Hepatic stellate cell (primary cell): ENCODE measurements around the gene CD93.
A peak's percentile ranks its signal among the peaks of the same experiment; 100 is the strongest.

ENCODE experiments used
- DNase-seq: peaks from one replicate; pipeline ENCODE4 v3.0.0; 2011; ENCODE audit warnings: low spot score

Gene CD93

DNA sequence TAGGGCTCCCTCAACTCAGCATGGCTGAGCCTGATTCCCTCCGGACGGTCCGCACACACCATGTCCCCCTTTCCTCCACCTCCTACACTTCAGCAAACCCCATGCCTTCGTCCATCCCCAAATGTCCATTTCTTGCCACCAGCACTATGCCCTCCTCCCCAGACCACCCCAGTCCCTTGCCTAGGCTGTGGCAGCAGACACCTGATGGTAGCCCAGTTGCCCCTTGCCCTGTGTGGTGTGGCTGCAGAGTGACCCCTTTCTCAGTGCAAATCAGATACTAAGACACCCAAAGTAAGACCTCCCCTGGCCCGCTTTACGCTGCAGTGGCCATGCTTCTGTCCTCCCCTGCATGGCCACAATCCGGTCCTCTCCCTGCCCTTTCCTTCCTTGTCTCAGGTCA lies 34.1 kb upstream of the CD93 start:
- DNase-seq: no peak

DNA sequence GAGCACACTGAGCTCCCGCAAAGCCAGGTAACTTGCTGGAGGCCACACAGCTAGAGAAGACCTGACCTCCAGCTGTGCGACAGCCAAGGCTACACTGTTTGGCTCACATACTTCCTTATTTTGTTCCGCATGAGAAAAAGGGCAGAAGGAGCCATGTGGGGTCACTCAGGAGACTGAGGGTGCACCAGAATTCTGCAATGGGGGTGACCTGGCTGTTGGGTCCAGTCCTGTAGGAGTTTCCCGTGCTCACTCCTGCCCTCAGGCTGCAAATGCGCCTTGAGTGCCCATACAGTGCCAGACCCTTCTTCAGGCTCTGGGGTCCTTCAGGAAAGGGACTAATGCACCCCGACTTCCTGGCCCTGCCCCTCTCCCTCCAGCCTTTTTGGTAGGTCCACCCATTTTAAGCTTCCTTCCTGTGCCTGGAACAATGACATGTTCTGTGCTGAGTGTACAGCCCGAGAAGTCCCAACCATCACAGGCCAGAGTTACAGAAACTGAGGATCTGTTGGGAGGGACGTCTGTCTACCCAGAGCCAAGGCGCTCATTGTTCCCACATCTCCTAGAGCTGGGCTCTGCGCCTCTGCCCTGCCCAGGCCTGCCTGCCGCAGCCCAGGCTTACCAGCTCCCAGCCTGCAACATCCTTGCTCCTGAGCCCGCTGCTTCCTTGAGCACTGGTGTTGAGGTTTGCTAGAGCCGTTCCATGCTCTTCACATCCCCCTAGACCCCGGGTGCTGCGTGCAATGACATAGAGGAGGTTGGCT lies 33.5 kb upstream of the CD93 start:
- DNase-seq: no peak

DNA sequence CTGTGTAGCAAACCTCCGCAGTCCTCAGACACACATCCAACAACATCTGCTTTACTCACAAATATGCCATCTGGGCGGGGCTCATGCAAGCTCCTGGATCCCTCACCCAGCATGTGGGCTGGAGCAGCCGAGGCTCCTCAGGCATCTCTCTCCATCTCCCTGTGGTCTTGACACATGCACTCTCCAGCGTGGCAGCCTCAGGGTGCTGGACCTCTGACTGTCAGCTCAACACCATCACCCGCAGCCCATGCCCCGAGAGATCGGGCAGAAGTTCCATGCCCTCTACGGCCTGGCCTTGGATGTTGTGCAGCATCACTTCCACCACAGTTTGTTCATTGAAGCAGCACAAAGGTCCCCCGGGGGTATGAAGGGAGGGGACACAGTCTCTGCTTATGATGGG lies 32.6 kb upstream of the CD93 start:
- no peak for DNase-seq

DNA sequence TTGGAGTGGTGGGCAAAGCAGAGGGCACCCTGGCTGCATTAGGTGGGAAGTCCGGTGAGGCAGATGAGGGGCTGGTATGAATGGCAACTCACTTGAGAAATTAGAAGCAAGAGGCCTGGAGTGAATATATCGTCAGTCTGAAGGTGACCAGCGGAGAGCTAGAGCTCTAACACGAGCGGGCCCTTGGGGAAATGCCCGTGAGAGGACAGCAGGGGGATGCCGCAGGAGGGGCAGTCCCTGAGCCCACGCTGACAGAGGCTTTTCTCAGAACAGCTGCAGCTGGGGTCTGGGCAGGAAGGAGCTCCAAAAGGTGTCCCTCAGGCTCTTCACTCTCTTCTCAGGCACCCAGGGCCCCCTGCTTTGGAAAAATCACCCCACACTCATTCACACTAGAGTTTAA lies 32.0 kb upstream of the CD93 start:
- DNase-seq: no peak

DNA sequence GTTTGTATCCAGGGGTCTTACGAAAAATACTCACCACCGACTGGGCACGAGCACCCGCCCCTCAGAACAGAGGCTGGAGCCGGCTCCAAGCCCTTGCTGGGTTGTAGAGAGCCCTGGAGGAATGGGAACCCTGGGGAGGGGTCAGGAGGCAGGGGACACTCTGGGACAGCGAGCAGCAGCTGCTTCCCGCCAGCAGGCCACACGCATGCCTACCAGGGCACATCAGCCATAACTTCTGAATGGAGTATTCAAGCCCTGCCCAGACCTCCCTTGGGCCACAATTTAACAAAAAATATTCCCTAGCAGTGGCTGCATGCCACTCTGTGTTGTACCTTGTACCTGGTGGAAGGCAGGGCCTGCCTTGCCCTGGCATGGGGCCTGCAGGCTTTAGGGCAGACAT lies 31.6 kb upstream of the CD93 start:
- no peak for DNase-seq

DNA sequence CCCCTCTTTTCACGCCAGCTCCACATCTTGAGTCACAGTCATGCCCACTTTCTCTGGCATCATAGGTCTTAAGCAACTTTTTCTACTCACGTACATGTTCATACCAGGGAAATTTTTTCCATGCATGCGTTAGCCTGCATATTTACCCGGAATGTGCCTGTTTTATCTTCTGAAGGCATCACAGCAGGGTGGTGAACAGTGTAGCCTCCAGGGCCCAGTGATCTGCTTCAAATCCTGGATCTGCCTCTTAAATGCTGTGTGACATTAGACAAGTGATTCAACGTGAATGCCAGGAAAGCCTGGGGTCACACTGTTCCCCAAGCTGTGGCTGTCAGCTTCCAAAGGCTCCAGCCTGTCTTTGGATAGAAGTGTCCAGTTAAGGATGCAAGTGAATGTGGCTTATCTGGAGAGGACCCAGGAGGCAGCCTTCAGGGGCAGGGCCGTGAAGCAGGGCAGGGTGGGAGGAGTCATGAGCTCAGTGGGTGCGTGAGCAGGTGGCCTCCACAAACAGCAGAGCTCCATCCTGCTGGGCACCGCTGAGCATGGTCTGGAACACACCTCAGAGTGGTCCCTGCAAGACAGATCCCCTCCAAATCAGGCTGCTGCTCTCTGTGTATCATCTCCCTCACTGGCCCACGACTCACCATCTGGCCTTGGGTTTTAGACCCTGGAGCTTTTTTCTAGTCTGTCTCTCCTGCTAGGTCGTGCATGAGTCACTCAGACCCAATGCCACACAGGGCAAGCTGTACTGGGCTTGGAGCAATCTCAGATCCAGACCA lies 30.4 kb upstream of the CD93 start:
- peak; percentile 36 for DNase-seq

DNA sequence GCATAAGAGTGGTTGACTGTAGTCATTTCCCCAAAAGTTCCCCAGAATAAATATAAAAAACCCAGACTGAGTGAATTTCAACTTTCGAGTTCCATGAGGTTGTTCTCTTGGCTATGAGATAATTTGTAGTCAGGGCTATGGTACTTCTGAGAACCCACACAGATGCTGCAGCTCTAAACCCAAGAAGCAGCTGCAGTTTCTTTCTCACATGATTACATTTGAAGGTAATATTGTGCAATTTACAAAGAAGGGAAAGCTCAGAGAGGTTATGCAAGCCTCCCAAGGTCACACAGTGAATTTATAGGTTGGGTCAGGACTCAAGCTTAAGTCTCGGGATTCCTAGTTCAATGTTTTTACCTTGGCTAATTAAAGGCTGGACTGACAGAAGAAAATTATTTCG lies 29.7 kb upstream of the CD93 start:
- DNase-seq: no peak

DNA sequence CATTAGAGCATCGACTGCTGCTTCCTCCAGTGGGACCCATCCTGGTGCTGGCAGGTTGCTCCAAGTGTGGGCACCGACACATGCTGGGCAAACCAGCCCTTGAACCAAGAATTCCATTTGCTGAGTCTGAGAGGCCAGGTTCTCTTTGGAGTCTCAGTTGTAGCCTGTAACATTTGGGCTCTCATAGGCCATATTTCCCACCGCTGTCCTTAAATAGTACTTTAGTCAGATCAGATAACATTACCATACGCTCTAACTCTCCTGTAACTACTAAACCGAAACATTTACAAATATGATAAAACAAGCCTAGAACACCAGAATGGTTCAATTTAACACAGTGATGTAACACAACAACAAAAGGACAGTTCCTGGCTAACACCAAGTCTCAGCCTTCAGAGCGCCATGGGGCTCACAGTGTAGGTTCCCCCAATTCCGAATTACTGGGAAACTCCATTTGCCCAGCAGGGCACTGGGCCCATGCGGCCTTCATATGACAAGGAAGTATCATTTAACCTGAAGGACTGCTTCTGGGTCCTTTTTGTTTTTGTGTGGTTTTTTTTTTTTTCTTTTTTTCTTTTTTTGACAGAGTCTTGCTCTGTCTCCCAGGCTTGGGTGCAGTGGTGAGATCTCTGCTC lies 28.4 kb upstream of the CD93 start:
- DNase-seq: no peak

DNA sequence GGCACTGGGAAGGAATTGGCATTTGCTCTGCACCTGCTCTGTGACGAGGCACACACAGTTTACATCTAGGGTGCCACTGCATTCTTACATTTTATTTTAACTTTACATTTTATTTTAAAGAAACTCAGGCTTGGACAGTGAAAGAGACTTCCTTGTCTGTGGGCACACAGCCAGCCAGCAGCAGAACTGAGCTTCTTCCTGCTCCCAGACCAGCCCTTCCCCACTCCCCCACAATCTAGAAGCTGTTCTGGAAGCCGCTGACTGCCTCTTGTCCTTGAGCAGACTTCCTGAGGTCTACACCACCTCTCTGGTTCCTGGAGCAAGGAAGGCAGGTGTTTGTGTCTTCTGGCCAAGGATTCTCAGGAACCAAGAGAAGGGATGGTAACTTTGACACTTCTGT lies 27.9 kb upstream of the CD93 start:
- DNase-seq: no peak

DNA sequence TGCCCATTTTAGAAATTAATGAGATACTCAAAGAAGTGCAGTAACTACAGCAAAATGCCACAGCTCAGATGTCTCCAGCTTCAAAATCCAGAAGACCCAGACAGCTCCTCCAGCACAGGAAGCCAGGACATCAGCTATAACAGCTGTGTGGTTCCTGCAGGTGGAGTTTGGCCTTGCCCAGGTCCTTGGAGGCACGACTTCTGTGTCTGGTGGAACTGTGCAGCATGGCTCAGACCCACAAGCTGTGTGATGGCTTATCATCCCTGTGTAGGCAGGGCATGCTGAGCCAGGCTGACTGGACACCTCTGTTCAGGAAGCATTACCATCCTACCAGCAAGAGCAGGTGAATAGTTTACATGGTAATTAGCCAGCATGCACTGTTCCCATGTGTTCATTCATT lies 26.5 kb upstream of the CD93 start:
- no peak for DNase-seq

DNA sequence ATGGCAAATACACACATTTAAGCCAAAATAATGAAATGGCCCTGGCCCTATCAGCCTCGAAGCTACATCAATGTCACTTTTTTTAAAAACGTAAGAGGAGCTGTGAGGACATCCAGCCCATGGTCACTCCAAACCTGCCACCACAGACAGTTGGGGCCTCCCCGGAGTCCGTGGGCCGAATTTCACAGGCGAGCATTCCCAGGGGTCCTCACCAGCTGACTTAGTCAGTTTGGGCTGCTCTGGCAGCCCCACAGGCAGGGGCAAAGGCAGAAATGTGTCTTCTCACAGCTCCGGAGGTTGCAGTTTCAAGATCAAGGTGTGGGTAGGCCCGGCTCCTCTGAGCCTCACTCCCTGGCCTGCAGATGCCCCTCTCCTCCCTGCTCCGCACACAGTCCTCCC lies 25.8 kb upstream of the CD93 start:
- DNase-seq: no peak

DNA sequence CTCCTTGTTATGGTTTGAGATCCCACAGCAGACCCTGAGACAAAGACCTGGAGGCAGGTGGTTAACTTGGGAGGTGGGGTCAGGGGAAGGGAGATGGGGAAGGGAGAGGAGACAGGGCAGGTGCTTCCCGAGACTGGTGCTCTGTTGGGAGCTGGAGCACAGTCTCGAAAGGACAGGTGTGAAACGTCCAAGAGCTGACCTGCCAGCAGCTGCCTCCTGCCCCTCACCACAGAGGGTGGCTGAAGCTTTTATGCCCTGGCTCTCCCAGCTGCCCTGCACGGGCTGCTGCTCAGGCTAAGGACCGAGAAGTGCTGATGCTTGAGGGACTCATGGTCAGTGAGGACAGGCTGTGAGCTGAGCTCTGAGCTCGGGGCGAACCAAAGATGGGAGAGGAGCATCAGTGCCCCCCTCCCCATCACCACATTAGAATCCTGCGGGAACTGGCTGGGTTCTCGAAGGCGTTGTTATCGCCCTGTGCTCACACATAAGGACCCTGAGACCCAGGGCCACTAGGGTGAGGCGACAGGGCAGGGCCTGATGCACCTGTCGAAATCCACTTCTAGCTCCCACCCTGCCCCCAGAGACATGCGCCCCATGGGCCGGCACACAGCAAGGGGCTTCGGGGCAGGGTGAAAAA lies 25.3 kb upstream of the CD93 start:
- no peak for DNase-seq

DNA sequence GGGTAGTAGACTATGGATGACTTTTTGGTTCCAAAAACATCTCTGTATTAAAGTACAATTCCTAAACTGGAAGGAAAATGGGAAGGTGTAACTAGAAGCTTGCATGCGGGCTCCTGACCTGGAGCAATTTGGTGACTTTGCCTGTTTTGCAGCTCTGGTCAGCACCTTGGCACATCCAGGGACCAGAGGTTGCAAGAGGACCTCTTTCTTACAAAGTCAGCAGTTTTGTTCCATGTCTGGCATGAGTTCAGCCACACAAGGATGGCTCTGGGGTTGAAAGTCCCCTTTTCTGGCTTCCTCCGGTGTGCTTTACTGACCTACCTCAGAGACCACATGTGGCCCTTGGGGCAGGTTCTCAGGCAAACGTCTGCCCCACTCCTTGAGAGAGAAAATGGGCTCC lies 22.7 kb upstream of the CD93 start:
- no peak for DNase-seq

DNA sequence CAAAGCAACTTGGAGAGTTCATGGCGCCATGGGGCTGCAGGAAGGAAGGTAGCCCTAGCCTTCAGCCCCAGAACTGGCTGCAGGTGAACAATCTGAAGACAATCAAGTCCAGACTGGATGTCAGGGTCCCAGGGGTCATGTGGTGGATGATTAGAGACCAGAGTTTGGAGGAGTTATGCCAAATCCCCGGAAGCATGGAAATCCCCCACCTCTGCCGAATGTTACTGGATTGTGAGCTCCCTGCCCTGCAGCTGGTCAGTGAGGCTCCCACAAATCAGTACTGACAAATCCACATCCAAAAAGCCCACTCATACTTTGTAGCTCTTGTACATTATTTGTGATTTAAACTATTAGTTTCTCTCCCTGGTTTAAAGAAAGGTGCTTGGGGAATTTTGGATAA lies 21.3 kb upstream of the CD93 start:
- no peak for DNase-seq

DNA sequence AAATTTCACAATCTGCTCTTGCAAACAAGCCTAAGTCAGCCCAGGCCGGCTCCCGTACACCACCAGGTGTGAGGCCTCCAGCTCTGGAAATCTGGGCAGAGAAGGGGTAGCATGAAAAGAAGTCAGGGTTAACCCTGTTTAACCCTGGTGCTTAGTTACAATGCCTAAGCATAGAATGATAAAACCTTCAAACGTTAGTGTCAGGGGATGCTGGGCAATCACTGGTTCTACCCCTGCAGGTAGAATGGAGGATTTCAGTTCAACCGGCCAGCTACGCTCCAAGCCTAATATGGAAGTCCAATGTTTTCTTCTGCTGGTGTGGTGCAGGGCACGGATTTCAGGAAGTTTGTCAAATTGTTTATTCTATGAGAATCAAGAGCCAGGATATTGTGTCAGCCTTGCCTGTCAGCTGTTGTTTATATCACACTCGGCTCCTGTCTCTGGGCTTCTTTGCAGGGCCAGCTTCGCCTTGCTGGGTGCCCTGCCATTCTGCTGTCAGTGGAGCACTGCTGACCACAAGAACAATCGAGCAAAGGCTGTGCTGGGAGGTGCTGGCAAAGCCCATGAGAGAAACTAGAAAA lies 20.2 kb upstream of the CD93 start:
- DNase-seq: no peak

DNA sequence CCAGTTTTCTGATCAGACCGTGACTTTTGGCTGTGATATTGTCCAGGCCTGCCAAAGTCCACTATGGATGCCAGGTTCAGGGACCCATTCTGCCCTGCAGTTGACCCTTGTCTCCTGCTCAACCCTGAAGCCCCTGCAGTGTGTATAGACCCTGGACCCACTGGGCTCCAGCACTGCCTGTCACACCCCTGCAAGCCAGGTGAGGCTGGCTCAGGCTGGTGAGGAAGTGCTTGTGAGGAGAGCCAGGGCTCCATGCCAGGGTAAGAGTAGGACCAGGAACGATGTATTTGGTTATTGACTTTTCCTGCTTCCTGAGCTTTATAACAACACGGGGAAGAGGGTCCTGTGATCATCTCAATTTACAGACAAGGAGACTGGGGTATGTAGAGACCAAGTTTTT lies 19.1 kb upstream of the CD93 start:
- no peak for DNase-seq

DNA sequence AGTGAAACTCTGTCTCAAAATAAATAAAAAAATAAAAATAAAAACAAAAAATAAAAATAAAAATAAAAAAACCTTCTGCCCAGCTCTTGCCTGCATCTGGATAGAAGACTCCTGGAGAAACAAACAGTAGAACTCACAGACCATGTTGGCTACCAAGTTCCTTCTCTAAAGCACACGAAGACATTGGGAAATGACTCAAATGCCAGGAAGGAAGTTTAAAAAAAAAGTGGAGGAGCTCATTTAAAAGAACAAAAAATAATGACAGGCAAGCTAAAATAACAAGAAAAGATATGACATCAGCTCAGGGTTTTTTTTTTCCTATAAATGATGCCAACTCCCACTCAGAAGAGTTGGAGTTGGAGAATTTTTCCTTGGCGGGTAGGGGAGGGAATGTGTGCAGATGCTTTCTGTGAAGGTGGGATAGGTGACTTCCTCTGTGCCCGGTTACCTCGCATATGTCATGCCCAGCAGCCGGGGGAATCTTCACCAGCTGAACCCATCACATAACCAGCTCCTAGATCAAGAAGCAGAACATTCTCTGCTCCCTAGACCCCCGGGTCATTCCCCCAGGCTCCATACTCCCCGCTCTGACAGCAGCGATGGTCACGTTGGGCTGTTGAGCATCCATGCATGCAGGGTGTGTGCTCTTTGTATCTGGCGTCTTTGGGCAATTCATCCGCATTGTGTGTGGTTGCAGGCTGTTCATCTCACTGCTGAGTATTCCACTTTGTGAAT lies 17.3 kb upstream of the CD93 start:
- no peak for DNase-seq

DNA sequence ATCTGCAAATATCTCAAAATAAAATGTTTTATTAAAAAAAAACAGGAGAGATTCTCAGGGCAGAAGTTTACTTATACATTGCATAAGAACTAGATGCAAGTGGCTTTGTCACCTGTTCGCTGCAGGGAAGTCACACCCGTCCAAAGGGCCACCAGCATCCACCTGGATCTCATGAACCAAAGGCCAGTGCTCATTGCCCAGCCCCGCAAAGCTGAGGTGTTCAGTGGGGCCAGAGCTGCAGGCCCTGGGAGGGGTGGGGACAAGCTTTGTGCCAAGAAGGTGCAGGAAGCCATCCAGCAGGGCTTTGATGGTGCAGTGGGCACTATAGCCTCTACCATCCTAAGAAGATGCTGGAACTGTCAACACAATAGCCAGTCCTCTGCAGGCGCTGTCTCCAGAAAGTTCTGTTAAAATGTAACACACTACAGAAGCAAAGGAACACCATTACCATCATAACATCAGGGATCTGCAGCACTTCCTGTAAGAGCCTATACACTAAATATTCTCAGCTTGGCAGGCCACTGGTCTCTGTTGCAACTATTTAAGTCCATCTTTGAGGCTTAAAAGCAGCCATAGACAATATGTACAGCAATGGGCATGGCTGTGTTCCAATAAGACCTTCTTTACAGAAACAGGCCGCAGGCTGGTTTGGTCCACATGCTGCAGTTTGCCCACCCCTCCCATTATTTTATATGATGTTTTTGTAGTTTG lies 15.7 kb upstream of the CD93 start:
- DNase-seq: no peak

DNA sequence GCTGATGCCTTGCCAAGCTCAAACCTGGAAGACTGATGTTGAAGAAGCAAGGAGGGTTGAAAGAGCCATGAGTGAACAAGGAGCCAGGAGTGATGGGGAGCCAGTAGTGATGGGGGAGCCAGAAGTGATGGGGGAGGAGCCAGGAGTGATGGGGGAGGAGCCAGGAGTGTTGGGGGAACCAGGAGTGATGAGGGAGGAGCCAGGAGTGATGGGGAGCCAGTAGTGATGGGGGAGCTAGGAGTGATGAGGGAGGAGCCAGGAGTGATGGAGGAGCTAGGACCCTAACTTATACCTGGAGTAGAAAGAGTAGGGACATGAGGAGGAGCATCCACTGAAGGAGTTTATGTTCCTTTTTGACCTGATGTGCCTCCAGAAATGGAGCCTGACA lies 14.6 kb upstream of the CD93 start:
- no peak for DNase-seq

DNA sequence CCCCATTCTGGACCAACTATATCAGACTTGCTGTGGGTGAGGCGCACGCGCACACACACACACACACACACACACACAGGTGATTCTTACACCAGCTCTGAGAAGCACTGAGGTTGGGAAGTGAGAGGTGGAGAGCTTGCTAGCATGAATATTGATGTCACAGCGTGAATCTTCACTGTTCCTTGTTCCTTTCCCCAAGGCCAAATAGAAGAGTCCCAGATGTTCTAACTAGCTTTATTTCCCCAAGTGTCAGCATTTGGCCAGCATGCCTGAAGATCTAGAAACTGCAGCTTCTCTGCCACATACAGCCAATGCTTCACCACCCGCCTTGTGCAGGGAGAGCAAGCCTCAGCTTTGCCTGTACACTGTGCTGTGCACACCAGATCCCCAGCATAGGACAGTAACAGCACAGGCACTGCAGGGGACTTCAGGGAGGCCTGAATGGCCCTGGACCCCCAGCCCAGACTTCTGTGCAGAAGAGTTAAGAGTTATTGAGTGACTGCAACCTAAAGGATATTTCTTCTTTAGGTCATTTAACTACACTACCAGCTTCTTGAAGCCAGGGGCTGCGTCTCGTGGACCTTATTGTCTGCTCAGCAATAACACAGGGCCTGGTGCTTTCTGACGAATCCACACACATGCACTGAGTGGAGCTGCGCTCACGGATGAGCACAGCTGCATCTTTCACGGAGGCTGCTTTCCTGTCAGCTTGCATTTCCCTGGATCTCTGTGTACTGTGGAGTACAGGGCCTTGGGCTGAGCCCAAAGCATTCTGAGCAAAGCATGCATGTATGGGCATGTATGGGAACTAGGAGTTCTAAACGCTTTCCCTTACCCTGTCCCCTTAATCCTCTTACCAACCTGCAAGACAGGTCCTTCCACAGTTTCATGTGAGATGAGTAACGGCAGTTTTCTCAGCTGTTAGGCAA lies 13.9 kb upstream of the CD93 start:
- DNase-seq: no peak
